Cardiac fibroblast (primary cell): ENCODE results near the gene TMEM175.

Experiments
- DNase-seq, 2 donors: peaks; one replicate each; pipeline versions ENCODE4 v3.0.0 to v3.0.0-alpha.2; 2010; ENCODE audit warnings: low read depth in 2 of 2
- H3K4me3 ChIP-seq, 2 donors: replicated peaks in 1 of 2; 1 replicate in 1 of 2; 2 replicates in 1 of 2; pipeline ENCODE4 v1.5.1; 2011; ENCODE audit warnings: low read depth in 2 of 2, low read length in 2 of 2, mild to moderate bottlenecking in 2 of 2, moderate library complexity in 1 of 2
- CTCF ChIP-seq: IDR thresholded peaks from one replicate; pipeline ENCODE4 v1.5.1; 2011; ENCODE audit warnings: low read depth, mild to moderate bottlenecking, low read length, inconsistent platforms

The TMEM175 gene

GRCh38 chr4:905485-906338 is 26.5 kb upstream of the TMEM175 start:
- no peak for TF ChIP-seq CTCF
- DNase-seq = no peak

GRCh38 chr4:906339-907102 is 25.7 kb upstream of the TMEM175 start:
- no peak overlapping the region for H3K4me3 ChIP-seq
- no peak for TF ChIP-seq CTCF
- DNase-seq = no peak

More at GRCh38 chr4:905485-906338, 26.5 kb upstream of the TMEM175 start:
- no peak overlapping the region for H3K4me3 ChIP-seq

GRCh38 chr4:907103-907400 is 25.2 kb upstream of the TMEM175 start:
- H3K4me3 ChIP-seq = no peak overlapping the region
- DNase-seq = no peak
- no peak for TF ChIP-seq CTCF

GRCh38 chr4:907691-908425 is 24.4 kb upstream of the TMEM175 start:
- DNase-seq = peak in 1 of 2 donors; percentile 62
- H3K4me3 ChIP-seq = no peak overlapping the region
- TF ChIP-seq CTCF = no peak

GRCh38 chr4:909131-909571 is 23.1 kb upstream of the TMEM175 start:
- DNase-seq = no peak
- TF ChIP-seq CTCF = no peak
- no peak overlapping the region for H3K4me3 ChIP-seq

- H3K4me3 ChIP-seq = no peak overlapping the region
- no peak for TF ChIP-seq CTCF
- no peak for DNase-seq
These were observed 22.4 kb upstream of the TMEM175 start for GRCh38 chr4:909821-910220.
